OCI-LY1 (cell line): ENCODE measurements around the gene PKD1L1.

Experiments
- CTCF ChIP-seq: fragments of 200-600 bp; sonication (generic), shearing (Covaris generic); IDR thresholded peaks from 2 replicates; pipeline ENCODE4 v1.5.1; 2017; ENCODE audit warnings: mild to moderate bottlenecking, antibody characterized with exemption, low read length, moderate library complexity, mixed read lengths
- EZH2 ChIP-seq: fragments of 200-600 bp; sonication (generic), shearing (Covaris generic); IDR thresholded peaks from 2 replicates; pipeline ENCODE4 v1.8.0; 2017; ENCODE audit warnings: borderline replicate concordance, mixed run types, mild to moderate bottlenecking, antibody characterized with exemption, low read length, moderate library complexity, mixed read lengths

GRCh38 chr7:47947355-47947749, 914 bp downstream of the PKD1L1 start:
- no peak for TF ChIP-seq CTCF
- no peak for TF ChIP-seq EZH2
